Measurements from ENCODE around the gene P4HA2. TPM values are rescaled to one million over a fixed set of nuclear protein-coding genes. Genes with fewer than 3 reads are reported as not detected.

P4HA2 gene
- total RNA-seq, 1 donor from 2014 or later = 47.5 TPM

Other genes starting within 250 kb of the P4HA2 start
- 1.5 TPM for gene ACSL6, start 216.2 kb downstream of the P4HA2 start, total RNA-seq
- gene IL3, start 167.2 kb downstream of the P4HA2 start, total RNA-seq = not detected
- not detected for gene CSF2, start 154.1 kb downstream of the P4HA2 start, total RNA-seq
- gene PDLIM4, start 29.8 kb upstream of the P4HA2 start, total RNA-seq = 20.7 TPM
- 0.37 TPM for gene SLC22A4, start 66.5 kb upstream of the P4HA2 start, total RNA-seq
- gene SLC22A5, start 141.9 kb upstream of the P4HA2 start, total RNA-seq = 27.0 TPM

Measured in mucosa of gallbladder (tissue), 1 donor.